RKO (cell line): ENCODE data around the gene CTR9.

Source experiments
- DNase-seq: peaks from one replicate; pipeline ENCODE4 v3.0.0-alpha.2; 2016; ENCODE audit warnings: low spot score

Gene CTR9

GRCh38 chr11:10780040-10780439 lies 29.0 kb downstream of the CTR9 start:
- no peak for DNase-seq

GRCh38 chr11:10784232-10785145 lies 33.4 kb downstream of the CTR9 start:
- DNase-seq, result no peak

GRCh38 chr11:10785146-10785474 lies 34.1 kb downstream of the CTR9 start:
- DNase-seq, result no peak

- no peak for DNase-seq
Observed at GRCh38 chr11:10786451-10786850, 35.4 kb downstream of the CTR9 start.

- peak; percentile 80 for DNase-seq
Observed at GRCh38 chr11:10792385-10793068, 41.5 kb downstream of the CTR9 start.

GRCh38 chr11:10793470-10794255 lies 42.6 kb downstream of the CTR9 start:
- no peak for DNase-seq

GRCh38 chr11:10796191-10796590 lies 45.1 kb downstream of the CTR9 start:
- no peak for DNase-seq

- no peak for DNase-seq
Observed at GRCh38 chr11:10797001-10797400, 46.0 kb downstream of the CTR9 start.

- DNase-seq, result no peak
Observed at GRCh38 chr11:10797531-10797930, 46.5 kb downstream of the CTR9 start.

- no peak for DNase-seq
Observed at GRCh38 chr11:10798330-10798928, 47.4 kb downstream of the CTR9 start.

- DNase-seq, result no peak
Observed at GRCh38 chr11:10800292-10800691, 49.2 kb downstream of the CTR9 start.

GRCh38 chr11:10803676-10804075 lies 52.6 kb downstream of the CTR9 start:
- peak; percentile 49 for DNase-seq

- no peak for DNase-seq
Observed at GRCh38 chr11:10805741-10806140, 54.7 kb downstream of the CTR9 start.

- no peak for DNase-seq
Observed at GRCh38 chr11:10806206-10806605, 55.2 kb downstream of the CTR9 start.

- DNase-seq, result peak; percentile 48
Observed at GRCh38 chr11:10807493-10808234, 56.6 kb downstream of the CTR9 start.

GRCh38 chr11:10808235-10808552 lies 57.1 kb downstream of the CTR9 start:
- DNase-seq, result no peak

- peak; percentile 98 for DNase-seq
Observed at GRCh38 chr11:10808553-10809372, 57.7 kb downstream of the CTR9 start, which contains the start of gene EIF4G2. Gene EIF4G2 (minus strand): TSS chr11:10808926.

- DNase-seq, result peak; percentile 74
Observed at GRCh38 chr11:10809373-10810160, 58.5 kb downstream of the CTR9 start.

- DNase-seq, result no peak
Observed at GRCh38 chr11:10813945-10814344, 62.9 kb downstream of the CTR9 start.

- peak; percentile 78 for DNase-seq
Observed at GRCh38 chr11:10818594-10818993, 67.5 kb downstream of the CTR9 start.
